GM15510 (cell line): Measurements from ENCODE around the gene FBXO38.

Source experiments
- POLR2A ChIP-seq: IDR thresholded peaks from 3 replicates; pipeline ENCODE4 v1.6.1; 2011; ENCODE audit warnings: borderline replicate concordance; ENCODE audit not compliant: insufficient read length; ENCODE audit errors: extremely low read depth

Gene FBXO38

DNA sequence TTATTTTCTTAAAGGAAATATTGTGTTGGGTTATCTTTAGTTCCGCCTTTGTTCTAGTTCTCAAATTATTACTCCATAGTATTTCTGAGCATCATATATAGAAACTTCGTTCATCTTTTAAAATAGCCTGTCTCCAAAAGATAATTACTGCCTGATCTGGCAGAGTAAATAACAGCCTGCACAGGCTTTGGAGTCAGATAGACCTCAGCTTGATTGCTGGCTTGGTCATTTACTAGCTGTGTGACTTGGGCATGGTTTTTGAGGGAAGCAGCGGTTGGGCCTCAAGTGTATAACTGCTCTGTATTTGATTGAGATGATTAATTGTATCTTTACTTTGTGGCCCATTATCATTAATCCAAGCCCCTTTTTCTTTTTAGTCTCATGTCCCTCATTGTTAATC lies 50.1 kb downstream of the FBXO38 start:
- TF ChIP-seq POLR2A: no peak

DNA sequence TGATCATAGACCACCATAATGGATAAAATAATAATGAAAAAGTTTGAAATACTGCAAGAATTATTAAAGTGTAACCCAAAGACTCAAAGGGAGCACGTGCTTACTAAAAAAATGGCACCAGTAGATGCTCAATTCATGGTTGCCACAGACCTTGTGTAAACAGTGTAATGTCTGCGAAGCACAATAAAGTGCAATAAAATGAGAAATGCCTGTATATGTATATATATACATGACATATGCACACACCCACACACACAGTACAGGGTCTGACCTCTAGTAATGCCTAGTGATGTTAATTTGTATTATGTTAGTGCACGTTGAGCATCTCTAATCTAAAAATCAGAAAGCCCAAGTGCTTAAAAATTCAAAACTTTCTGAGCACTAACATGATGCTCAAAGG lies 52.3 kb downstream of the FBXO38 start:
- no peak for TF ChIP-seq POLR2A

DNA sequence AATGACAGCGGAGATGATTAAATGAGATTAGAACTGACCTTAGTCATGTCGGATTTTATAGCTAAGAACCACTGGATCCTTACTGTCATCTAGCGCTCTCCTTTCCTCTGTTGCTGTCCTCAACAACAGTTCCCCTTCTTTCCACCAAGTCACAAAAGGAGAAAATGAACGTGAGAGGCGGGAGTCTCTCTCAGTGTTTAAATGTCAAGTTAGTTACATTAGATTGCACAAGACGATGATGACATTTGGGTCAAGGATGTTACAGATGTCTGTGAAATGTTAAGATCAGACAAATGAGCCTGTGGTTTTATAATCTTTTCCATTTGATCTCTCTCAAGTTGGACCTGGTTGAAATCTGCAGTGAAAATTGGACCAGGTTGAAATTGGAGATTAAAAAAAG lies 53.5 kb downstream of the FBXO38 start:
- no peak for TF ChIP-seq POLR2A

DNA sequence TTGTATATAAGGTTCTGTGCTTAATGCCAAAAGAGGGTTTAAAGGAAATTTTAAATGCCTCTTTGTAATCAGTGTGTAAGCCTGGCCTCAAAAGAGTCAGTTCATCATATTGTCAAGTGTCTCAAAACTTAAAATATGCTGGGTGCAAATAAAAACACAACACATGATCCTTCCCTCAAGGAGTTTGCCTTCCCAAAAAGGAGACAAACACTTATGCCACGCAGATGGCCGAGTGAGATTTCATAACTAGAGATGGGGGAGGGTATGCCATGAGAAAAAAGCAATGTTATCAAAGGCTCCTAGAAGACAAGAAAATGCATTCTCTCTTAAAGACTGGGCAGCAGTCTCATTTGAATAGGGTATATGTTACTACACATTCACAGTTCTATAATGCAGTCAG lies 55.2 kb downstream of the FBXO38 start:
- TF ChIP-seq POLR2A: no peak

DNA sequence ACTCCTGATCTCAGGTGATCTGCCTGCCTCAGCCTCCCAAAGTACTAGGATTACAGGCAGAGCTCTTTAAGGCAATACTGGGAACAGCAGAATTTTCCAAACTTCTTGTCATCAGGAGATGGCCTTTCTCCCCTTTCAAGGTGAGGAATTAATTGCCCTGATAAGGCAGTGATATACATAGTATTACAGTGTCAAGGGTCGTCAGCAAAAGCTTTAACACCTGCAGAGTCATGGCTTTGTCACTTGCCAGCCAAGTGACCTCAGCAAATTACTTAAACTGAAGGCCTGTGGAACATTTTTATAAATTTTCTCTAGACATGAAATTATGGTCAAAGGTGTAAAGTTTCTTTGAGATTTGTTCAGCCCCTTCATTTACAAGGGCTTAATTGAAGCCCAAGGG lies 59.5 kb downstream of the FBXO38 start:
- TF ChIP-seq POLR2A: no peak

DNA sequence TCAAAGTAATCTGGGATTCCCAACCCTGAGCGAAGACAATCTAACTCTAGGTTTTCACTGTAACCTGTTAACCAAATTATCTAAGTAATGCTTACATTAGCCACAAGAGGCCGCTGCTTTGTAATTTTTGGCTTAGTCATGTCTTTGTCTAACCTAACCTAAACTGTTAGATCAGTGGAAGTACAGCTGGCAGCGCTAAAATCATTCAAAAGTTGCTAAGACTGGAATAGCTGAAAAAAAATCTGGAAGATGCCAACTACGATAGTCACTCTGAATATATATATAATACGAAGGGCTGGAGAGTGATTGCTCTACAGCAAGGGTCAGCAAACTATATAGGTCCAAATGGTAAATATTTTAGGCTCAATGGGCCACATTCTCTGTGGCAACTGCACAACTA lies 60.2 kb downstream of the FBXO38 start:
- TF ChIP-seq POLR2A: no peak

DNA sequence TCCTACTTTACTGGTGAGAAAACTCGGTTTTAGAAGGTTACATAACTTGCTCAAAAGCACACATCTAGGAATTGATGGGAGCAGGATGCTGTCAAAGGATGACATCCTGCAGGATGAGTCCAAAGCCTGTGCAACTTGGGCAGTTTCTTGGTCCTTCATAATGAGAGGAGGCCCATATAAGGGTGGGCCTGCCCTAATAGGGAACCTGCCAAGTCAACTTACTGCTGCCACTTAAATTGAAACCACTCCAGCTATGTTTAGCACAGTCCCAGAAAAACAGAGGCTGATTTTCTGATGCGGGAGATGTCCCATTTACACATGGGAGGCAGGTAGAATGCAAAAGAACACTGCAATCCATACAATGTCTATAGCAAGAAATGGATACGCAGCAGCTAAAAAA lies 61.8 kb downstream of the FBXO38 start:
- TF ChIP-seq POLR2A: no peak

DNA sequence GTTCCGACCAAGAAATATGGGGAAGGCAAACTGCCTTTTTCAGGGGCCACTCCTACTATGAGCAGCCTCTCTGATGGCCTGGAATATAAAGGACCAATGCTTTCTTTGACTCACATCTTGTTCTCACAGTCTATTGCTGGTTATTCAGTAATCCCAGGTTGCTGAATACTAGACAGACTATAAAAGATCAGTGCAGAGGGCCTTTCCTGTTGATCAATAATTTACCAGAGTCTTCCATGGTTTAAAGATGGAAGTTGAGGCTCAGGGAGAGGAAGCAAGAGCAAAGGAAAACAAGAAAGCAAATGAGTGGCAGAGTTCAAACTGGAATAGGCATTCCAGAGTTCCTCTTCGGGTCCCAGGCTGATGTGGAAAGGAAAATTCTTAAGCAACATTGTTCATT lies 62.9 kb downstream of the FBXO38 start:
- TF ChIP-seq POLR2A: no peak

DNA sequence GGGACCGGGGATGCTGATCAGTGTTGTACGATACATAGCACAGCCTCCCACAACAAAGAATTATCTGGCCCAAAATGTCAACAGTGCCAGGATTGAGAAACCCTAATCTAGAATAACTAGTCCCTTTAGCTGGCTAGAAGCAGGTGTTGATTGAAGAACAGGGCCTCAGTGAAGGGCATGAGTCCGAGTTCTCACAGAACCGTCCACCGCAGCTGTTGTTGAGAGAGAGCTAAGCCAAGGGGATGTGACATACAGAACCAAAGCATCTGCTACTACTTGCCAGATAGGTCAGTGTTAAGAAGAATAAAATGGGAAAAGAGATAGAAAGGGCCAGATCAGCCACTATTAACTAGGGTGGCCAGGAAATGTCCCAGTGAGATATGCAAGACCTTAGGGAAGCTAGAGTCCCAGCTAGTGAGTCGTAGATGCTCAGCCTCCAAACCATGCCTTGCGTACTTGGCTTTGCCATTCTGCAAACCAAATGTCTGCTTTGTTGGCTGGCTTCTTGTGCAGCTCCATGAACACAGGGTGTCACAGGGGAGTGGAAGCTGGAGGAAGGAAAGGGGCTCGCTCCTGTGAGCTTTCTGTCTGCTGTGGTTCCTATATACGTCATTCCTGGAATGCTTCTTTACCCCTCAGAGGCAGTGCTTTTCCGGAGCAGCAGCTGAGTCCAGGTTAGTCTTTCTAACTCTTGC lies 68.9 kb downstream of the FBXO38 start:
- TF ChIP-seq POLR2A: no peak

DNA sequence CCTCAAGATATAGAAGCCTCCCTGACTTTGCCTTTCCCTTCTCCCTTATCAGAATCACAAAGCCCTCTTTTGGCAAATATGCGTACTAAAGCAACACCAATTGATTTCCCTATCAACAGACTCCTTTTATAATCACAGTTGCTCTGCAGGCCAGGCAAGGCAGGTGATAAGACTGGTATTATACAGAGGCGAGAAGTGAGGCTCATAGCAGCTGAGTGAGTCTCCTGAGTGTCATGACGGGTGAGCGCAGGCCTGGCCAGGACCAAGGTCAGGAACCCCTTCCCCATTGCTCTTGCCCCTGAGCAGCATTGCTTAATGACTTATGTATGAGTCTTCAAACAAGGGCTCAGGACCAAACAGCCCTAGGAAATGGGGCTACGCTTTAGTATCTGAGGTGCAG lies 70.8 kb downstream of the FBXO38 start:
- TF ChIP-seq POLR2A: no peak

DNA sequence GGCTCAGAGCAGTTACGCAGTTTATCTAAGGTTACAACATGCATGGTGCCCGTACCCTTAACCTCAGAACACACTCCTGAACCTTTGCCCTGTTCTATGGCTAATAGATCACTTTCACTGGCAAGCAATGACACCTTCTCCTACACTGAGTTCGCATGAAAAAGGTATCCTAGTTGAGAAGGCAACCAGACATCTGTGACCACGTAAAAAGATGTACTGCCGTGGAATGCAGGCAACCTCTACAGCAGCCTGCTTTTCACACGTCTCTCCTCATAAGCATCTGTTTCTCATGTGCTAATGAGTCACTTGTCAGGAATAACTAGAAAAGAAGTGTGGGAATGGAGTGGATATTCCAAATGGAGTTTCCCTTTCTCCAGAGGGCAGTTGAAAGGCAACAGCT lies 71.4 kb downstream of the FBXO38 start:
- TF ChIP-seq POLR2A: no peak

DNA sequence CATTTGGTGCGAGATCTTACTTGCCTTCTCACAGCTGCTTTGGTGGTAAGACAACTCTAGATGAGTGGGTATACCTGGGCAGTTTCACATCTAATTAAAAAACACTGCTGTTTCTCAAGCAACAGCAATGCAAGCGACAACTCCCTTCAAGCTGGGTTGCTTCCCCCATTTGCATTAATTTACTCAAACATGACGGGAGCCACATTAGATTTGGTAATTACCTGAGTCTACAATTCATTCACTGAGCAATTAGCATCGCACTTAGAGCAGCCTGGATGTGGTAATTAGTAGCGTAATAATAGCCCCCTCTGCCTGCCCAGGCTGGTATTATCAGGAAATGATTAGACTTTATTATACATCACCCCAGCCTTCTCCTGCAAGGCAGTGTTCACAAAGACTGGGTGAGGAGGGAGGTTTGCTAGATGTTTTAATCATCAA lies 73.4 kb downstream of the FBXO38 start:
- TF ChIP-seq POLR2A: no peak

DNA sequence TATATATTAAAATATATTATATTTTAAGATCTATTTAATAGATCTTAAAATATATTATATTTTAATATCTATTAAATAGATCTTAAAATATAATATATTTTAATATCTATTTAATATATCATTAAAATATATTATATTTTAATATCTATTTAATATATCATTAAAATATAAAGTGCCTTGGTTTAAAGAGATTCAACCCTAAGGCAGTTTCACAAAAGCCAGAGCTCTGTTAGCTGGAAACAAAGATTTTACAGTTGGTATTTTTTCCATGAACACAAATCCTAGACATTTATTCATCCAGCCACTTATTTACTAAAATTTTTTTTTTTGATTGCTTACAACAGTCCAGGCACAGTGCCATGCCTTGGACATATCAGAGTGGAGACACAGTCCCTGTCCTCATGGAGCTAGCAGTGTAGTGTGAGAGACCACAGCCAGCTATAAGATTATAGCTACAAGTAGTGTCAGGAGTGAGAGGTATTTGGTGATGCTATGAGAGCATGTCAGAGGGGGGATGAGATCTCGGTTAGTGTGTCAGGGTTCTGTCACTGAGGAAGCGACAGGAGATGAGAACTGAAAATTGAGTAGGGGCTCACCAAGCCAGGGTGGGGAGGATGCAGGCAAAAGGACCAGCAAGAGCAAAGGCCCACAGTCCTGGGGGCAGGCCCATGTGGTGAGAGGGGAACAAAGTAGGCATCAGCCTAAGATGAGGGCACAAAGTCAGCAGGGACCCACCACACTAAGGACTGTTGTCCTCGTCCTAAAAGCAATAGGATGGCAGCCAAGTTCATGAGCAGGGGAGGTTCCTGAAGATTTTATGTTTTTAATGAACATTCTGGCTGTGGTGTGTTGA lies 74.5 kb downstream of the FBXO38 start:
- no peak for TF ChIP-seq POLR2A

DNA sequence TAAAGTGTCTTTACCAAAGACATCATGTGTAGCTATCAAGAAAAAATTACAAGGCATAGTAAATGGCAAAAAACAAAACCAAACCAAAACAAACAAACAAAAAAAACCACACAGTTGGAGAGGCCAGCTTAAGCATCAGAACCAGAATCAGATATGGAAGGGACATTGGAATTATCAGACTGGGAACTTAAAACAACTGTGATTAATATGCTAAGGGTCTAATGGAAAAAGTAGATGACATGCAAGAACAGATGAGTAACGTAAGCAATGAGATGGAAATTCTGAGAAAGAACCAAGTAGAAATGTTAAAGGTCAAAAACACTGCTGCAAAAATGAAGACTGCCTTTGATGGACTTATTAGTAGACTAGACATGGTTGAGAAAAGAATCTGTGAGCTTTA lies 75.9 kb downstream of the FBXO38 start:
- TF ChIP-seq POLR2A: no peak

DNA sequence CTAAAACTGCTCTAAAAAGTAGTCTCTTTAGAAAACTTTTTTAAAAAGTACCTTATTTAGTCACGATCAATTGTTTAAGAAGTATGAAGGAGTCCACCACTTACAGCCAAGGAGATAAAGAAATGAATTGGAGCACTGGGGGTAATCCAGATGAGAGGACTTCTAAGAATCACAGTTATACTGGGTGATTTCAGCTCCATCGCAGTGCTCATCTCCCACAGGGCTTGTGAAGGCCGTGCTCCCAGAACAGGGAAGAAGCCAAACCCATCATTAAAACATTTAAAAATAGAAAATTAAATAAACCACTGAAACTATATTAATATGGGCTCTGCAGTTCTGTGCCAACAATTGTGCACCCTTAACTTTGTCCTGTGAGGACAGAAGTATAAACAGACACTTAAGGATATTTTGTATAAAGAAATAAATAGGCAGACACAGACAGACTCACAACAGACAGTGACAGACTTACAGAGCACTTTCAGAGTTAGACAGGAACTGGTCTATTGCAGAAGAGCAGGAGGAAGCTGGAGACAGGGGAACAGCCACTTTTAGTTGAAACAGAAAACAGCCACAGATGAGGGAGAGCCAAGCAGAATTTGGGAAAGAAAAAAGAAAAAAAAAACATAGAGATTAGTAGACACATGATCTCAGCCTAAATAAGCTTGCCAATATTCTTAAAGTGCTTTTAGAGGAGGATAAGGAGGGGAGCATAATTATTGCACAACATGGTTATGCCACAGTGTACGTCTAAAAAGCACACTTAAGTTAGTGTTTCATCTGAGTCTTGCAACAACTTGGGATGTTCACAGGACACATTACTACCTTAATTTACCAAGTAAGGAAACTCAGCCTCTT lies 81.8 kb downstream of the FBXO38 start:
- no peak for TF ChIP-seq POLR2A
